Measurements from ENCODE around the gene PRRC2A.

Gene PRRC2A

GRCh38 chr6:31683591-31683990 lies 63.1 kb downstream of the PRRC2A start:
- no peak for TF ChIP-seq CTCF (IDR thresholded peaks at IDR 0.05; ENCODE audit: control insufficient read depth, extremely low read depth, insufficient read depth)
- no peak overlapping the region for H3K4me3 ChIP-seq (ENCODE audit: low read depth, low read length)
- DNase-seq (ENCODE audit: low read depth) = no peak

- TF ChIP-seq CTCF (IDR thresholded peaks at IDR 0.05; ENCODE audit: control insufficient read depth, extremely low read depth, insufficient read depth) = no peak
- no peak for DNase-seq (ENCODE audit: low read depth)
- no peak overlapping the region for H3K4me3 ChIP-seq (ENCODE audit: low read depth, low read length)
These were observed 66.0 kb downstream of the PRRC2A start for GRCh38 chr6:31686483-31686882.

- TF ChIP-seq CTCF (IDR thresholded peaks at IDR 0.05; ENCODE audit: control insufficient read depth, extremely low read depth, insufficient read depth) = no peak
- no peak overlapping the region for H3K4me3 ChIP-seq (ENCODE audit: low read depth, low read length)
- DNase-seq (ENCODE audit: low read depth) = no peak
These were observed 66.8 kb downstream of the PRRC2A start for GRCh38 chr6:31687321-31687720.

Measured in LNCaP clone FGC (cell line).